H1 (cell line): ENCODE data around the gene RNF13. TPM values are rescaled to one million over a fixed set of nuclear protein-coding genes. Genes with fewer than 3 reads are reported as not detected.

ENCODE experiments used
- CTCF ChIA-PET: fragments of 300-600 bp; sonication (Branson Sonifier 250); formaldehyde crosslinking; loops from one replicate; lab custom pipeline; 2021; ENCODE audit not compliant: partially characterized antibody; lab: Charles Lee
- POLR2A ChIA-PET: fragments of 300-600 bp; sonication (Branson Sonifier 250); formaldehyde crosslinking; loops from one replicate; lab custom pipeline; 2021; ENCODE audit warnings: inconsistent platforms; ENCODE audit not compliant: partially characterized antibody; lab: Charles Lee
- DNase-seq, 2 experiments: peaks; one replicate each; pipeline versions ENCODE4 v3.0.0 to v3.0.0-alpha.2; 2010 to 2022; ENCODE audit warnings: low spot score in 2 of 2, low read depth in 1 of 2, mixed read lengths in 1 of 2
- FAIRE-seq: peaks from 2 replicates; lab custom pipeline; 2011; peaks lifted over from hg19 to GRCh38; lab: Jason Lieb, UNC
- H2AFZ ChIP-seq: 2 replicates; pipeline ENCODE4 v1.8.1; 2012; ENCODE audit warnings: low read length, inconsistent platforms
- H2AK5ac ChIP-seq: 2 replicates; pipeline ENCODE4 v1.6.1; 2013; ENCODE audit warnings: low read depth, low read length
- H2BK120ac ChIP-seq: replicated peaks from 2 replicates; pipeline ENCODE3; 2013; ENCODE audit warnings: low read depth, low read length, inconsistent platforms
- H2BK12ac ChIP-seq: 2 replicates; pipeline ENCODE4 v1.6.1; 2013; ENCODE audit warnings: low read depth, low read length
- H2BK15ac ChIP-seq: 2 replicates; pipeline ENCODE4 v1.6.1; 2013; ENCODE audit warnings: low read length
- H2BK20ac ChIP-seq: 2 replicates; pipeline ENCODE4 v1.6.1; 2013; ENCODE audit warnings: low read length
- H2BK5ac ChIP-seq: 2 replicates; pipeline ENCODE4 v1.6.1; 2013; ENCODE audit warnings: low read depth, low read length
- H3K14ac ChIP-seq: 2 replicates; pipeline ENCODE4 v1.6.1; 2013; ENCODE audit warnings: inconsistent platforms; ENCODE audit not compliant: insufficient read length
- H3K18ac ChIP-seq: 2 replicates; pipeline ENCODE4 v1.6.1; 2013; ENCODE audit warnings: low read length; ENCODE audit errors: extremely low read depth
- H3K23ac ChIP-seq: 2 replicates; pipeline ENCODE4 v1.6.1; 2013; ENCODE audit warnings: inconsistent platforms; ENCODE audit not compliant: insufficient read length
- H3K23me2 ChIP-seq: 2 replicates; pipeline ENCODE4 v1.6.1; 2013; ENCODE audit warnings: low read depth, low read length
- H3K27ac ChIP-seq: 2 replicates; pipeline ENCODE4 v1.6.1; 2011; ENCODE audit warnings: low read depth, low read length, inconsistent platforms
- H3K27me3 ChIP-seq, 4 experiments: replicated peaks in 1 of 4; 1 replicate in 1 of 4; 2 replicates in 3 of 4; pipeline versions ENCODE4 v1.6.1 to v1.8.1; 2011 to 2013; ENCODE audit warnings: low read length in 3 of 4, mild to moderate bottlenecking in 3 of 4, inconsistent platforms in 2 of 4, mixed read lengths in 2 of 4, moderate library complexity in 1 of 4; ENCODE audit not compliant: control insufficient read depth in 3 of 4, insufficient read depth in 3 of 4; ENCODE audit errors: extremely low read depth in 1 of 4
- H3K36me3 ChIP-seq, 4 experiments: 2 replicates each; pipeline versions ENCODE4 v1.6.1 to v1.8.1; 2011 to 2013; ENCODE audit warnings: mild to moderate bottlenecking in 4 of 4, low read length in 3 of 4, moderate library complexity in 2 of 4, control low read depth in 1 of 4, inconsistent platforms in 1 of 4; ENCODE audit not compliant: insufficient read depth in 4 of 4, control insufficient read depth in 2 of 4
- H3K4ac ChIP-seq: replicated peaks from 2 replicates; pipeline ENCODE3; 2013; ENCODE audit warnings: low read length, low read depth, mixed read lengths, inconsistent platforms; ENCODE audit not compliant: insufficient read length
- H3K4me1 ChIP-seq, 4 experiments: replicated peaks in 1 of 4; 1 replicate in 1 of 4; 2 replicates in 3 of 4; pipeline versions ENCODE4 v1.6.1 to v1.8.1; 2011 to 2013; ENCODE audit warnings: low read length in 3 of 4, inconsistent platforms in 2 of 4, mixed read lengths in 1 of 4; ENCODE audit not compliant: insufficient read depth in 4 of 4, control insufficient read depth in 3 of 4
- H3K4me2 ChIP-seq, 2 experiments: 2 replicates each; pipeline versions ENCODE4 v1.6.1 to v1.8.1; 2011 to 2013; ENCODE audit warnings: low read depth in 2 of 2, low read length in 2 of 2, control low read depth in 1 of 2, inconsistent platforms in 1 of 2, mild to moderate bottlenecking in 1 of 2; ENCODE audit not compliant: insufficient read depth in 1 of 2
- H3K4me3 ChIP-seq, 4 experiments: fragments of 200-600, 300-600 bp in 1 of 4; sonication (generic), shearing (Covaris generic), sonication (Bioruptor Twin) in 1 of 4; 2 replicates each; pipeline versions ENCODE4 v1.5.1 to v1.8.1; 2011 to 2016; ENCODE audit warnings: low read length in 4 of 4, low read depth in 3 of 4, control low read depth in 2 of 4, inconsistent platforms in 2 of 4, mild to moderate bottlenecking in 2 of 4, mixed read lengths in 1 of 4, moderate library complexity in 1 of 4; ENCODE audit not compliant: insufficient read depth in 2 of 4; ENCODE audit errors: extremely low read depth in 1 of 4
- H3K56ac ChIP-seq: replicated peaks from 2 replicates; pipeline ENCODE3; 2013; ENCODE audit warnings: low read depth, mild to moderate bottlenecking, mixed read lengths, low read length, inconsistent platforms; ENCODE audit not compliant: insufficient read length
- H3K79me1 ChIP-seq: 2 replicates; pipeline ENCODE4 v1.6.1; 2013; ENCODE audit warnings: low read depth, low read length, control low read depth
- H3K79me2 ChIP-seq, 2 experiments: 2 replicates each; pipeline versions ENCODE4 v1.6.1 to v1.8.1; 2012 to 2013; ENCODE audit warnings: low read length in 2 of 2, mild to moderate bottlenecking in 2 of 2, inconsistent platforms in 1 of 2; ENCODE audit not compliant: insufficient read depth in 2 of 2, control insufficient read depth in 1 of 2
- H3K9ac ChIP-seq, 4 experiments: replicated peaks in 1 of 4; 1 replicate in 1 of 4; 2 replicates in 3 of 4; pipeline versions ENCODE4 v1.6.1 to v1.8.1; 2011 to 2013; ENCODE audit warnings: low read depth in 3 of 4, low read length in 3 of 4, control low read depth in 2 of 4, mild to moderate bottlenecking in 2 of 4, moderate library complexity in 2 of 4, inconsistent platforms in 1 of 4; ENCODE audit errors: extremely low read depth in 1 of 4
- H3K9me3 ChIP-seq, 2 experiments: 2 replicates each; pipeline versions ENCODE4 v1.6.1 to v1.8.1; 2012 to 2013; ENCODE audit warnings: mild to moderate bottlenecking in 2 of 2, moderate library complexity in 2 of 2, control low read depth in 1 of 2, inconsistent platforms in 1 of 2, low read depth in 1 of 2, low read length in 1 of 2, mixed read lengths in 1 of 2; ENCODE audit not compliant: insufficient read depth in 2 of 2
- H4K20me1 ChIP-seq, 2 experiments: replicated peaks in 1 of 2; 2 replicates each; pipeline versions ENCODE3 to v1.8.1; 2011 to 2013; ENCODE audit warnings: inconsistent platforms in 2 of 2, low read length in 2 of 2, mild to moderate bottlenecking in 1 of 2; ENCODE audit not compliant: insufficient read depth in 2 of 2, control insufficient read depth in 1 of 2
- H4K5ac ChIP-seq: 2 replicates; pipeline ENCODE4 v1.6.1; 2013; ENCODE audit warnings: low read length, low read depth, mixed read lengths, inconsistent platforms; ENCODE audit not compliant: insufficient read length
- H4K8ac ChIP-seq: 2 replicates; pipeline ENCODE4 v1.8.0; 2013; ENCODE audit warnings: mild to moderate bottlenecking, moderate library complexity, low read length, inconsistent platforms; ENCODE audit not compliant: insufficient read depth; ENCODE audit errors: extremely low read depth
- H4K91ac ChIP-seq: replicated peaks from 2 replicates; pipeline ENCODE3; 2013; ENCODE audit warnings: low read length, mixed read lengths, inconsistent platforms; ENCODE audit not compliant: insufficient read length
- ASH2L ChIP-seq: fragments of 200-600, 300-600 bp; sonication (generic); IDR thresholded peaks from one replicate; pipeline ENCODE4 v1.7.1; 2017; ENCODE audit warnings: low read length
- ATF2 ChIP-seq: IDR thresholded peaks from 2 replicates; pipeline ENCODE4 v1.6.1; 2012; ENCODE audit warnings: low read length, inconsistent platforms
- BRCA1 ChIP-seq: IDR thresholded peaks from 2 replicates; pipeline ENCODE4 v1.6.1; 2012; ENCODE audit warnings: low read depth, low read length, improper control_type of control experiment
- CHD2 ChIP-seq: IDR thresholded peaks from 2 replicates; pipeline ENCODE4 v1.6.1; 2012; ENCODE audit warnings: low read length, improper control_type of control experiment
- EP300 ChIP-seq, 2 experiments: IDR thresholded peaks; 1 replicate in 1 of 2; 2 replicates in 1 of 2; pipeline ENCODE4 v1.6.1; 2011 to 2012; ENCODE audit warnings: low read depth in 2 of 2, low read length in 2 of 2, mild to moderate bottlenecking in 2 of 2, borderline replicate concordance in 1 of 2, inconsistent platforms in 1 of 2, moderate library complexity in 1 of 2
- RAD21 ChIP-seq, 2 experiments: IDR thresholded peaks in 1 of 2; conservative IDR thresholded peaks in 1 of 2; 2 replicates each; pipeline ENCODE4 v1.6.1; 2011; ENCODE audit warnings: low read depth in 2 of 2, low read length in 2 of 2, improper control_type of control experiment in 1 of 2, inconsistent platforms in 1 of 2, mild to moderate bottlenecking in 1 of 2, moderate library complexity in 1 of 2
- TCF12 ChIP-seq: IDR thresholded peaks from 2 replicates; pipeline ENCODE4 v1.6.1; 2011; ENCODE audit warnings: low read depth, mild to moderate bottlenecking, low read length
- TEAD4 ChIP-seq: IDR thresholded peaks from 2 replicates; pipeline ENCODE4 v1.6.1; 2012; ENCODE audit warnings: low read depth, low read length, inconsistent platforms, mixed read lengths
- WGBS, 2 experiments: shearing (Covaris generic) in 1 of 2; methylation state at CpG; one replicate each; pipeline versions ENCODE4 v1.1.6 to v1.1.7; 2013 to 2015; ENCODE audit warnings: low lambda C conversion rate in 2 of 2, mixed read lengths in 2 of 2, inconsistent platforms in 1 of 2, low coverage in 1 of 2, missing lambda C conversion rate in 1 of 2; ENCODE audit not compliant: insufficient replicate concordance in 2 of 2, insufficient coverage in 1 of 2, insufficient read length in 1 of 2; ENCODE audit errors: extremely low coverage in 1 of 2, missing lambda C conversion rate in 1 of 2; 5-methylcytosine and 5-hydroxymethylcytosine counted together
- polyA plus RNA-seq, 7 experiments: library from polyadenylated mRNA; depleted of rRNA in 3 of 7; stranded (reverse) in 5 of 7; unstranded in 2 of 7; fragments of >200 nt in 5 of 7; fragments of 200-250 nt in 2 of 7; gene quantifications; 1 replicate in 5 of 7; 2 replicates in 1 of 7; 4 replicates in 1 of 7; pipeline versions ENCODE4 v1.2.1 to v1.2.3, GENCODE V29; 2011 to 2013; ENCODE audit warnings: missing spikeins in 2 of 7, mixed read lengths in 2 of 7
- total RNA-seq: library from RNA; stranded (reverse); fragmentation: NEBNext Ultra II Directional; extraction: Animal tissue kit (Norgen Biotek cat#: 25700); gene quantifications from 2 replicates; pipeline ENCODE4 v1.2.1, GENCODE V29; 2021
- TF ChIP-seq, protein P1 (sequence below): IDR thresholded peaks from 2 replicates; pipeline ENCODE4 v1.6.1; 2012; ENCODE audit warnings: inconsistent platforms

The RNF13 gene
- total and polyA plus RNA-seq, 2 of the 8 experiments (the other 6 are each of a cell fraction or from before 2014, with no cell fraction given) = 19.4 to 35.4 TPM

DNA sequence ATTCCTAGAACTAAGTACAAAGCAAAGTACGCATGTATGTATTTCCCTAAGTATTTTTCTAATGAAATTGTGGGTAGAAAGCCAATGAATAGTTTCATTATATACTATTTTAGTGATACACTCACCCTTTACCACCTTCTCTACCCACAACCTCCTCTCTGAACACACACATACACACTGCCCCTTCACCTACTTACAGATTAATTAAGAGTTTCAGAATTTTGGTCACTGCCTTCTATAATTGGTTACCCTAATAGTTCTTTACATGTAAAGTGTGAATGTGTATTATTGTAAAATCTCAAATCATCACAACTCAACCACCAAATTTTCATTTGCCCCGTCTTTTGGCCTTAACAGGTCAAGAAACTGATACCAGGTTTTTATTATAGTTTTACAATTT lies 150.5 kb downstream of the RNF13 start:
- H3K18ac ChIP-seq = no peak overlapping the region
- no peak overlapping the region for H2BK12ac ChIP-seq
- H2BK20ac ChIP-seq = no peak overlapping the region
- H3K23me2 ChIP-seq = no peaks in the 10 kb centered on the region
- H4K8ac ChIP-seq = no peak overlapping the region
- POLR2A ChIA-PET = interaction anchor here (0.9 to 2.6 kb wide), 4 partner anchors 8 to 256 kb away, joined by 3 to 8 read pairs (median 6); partner anchors contain the start of gene PFN2
- H2AFZ ChIP-seq = no peak overlapping the region
- H3K14ac ChIP-seq = no peak overlapping the region
- DNase-seq = no peak
- H3K36me3 ChIP-seq = peaks cover 6 to 75% (median 29%) of the 10 kb centered on the region in 4 experiments
- no peak overlapping the region for H4K5ac ChIP-seq
- H3K79me2 ChIP-seq = peaks cover 10 to 83% of the 10 kb centered on the region in 2 experiments; a peak in 3 of 4 replicates
- H3K4me3 ChIP-seq = no peak overlapping the region
- FAIRE-seq = no peak
- H3K4me1 ChIP-seq = peaks cover 0 to 12% (median 2%) of the 10 kb centered on the region in 4 experiments; a peak in 3 of 7 replicates
- H3K9ac ChIP-seq = no peak overlapping the region
- no peak overlapping the region for H2BK5ac ChIP-seq
- H3K79me1 ChIP-seq = no peaks in the 10 kb centered on the region; the same call in 1 of the 2 replicates
- TF ChIP-seq BRCA1 (no peak), TEAD4 (no peak), ASH2L (no peak), EP300 (IDR thresholded peaks at IDR 0.05; ENCODE audit: borderline replicate concordance in 1 of 2, low read depth in 2 of 2, low read length in 2 of 2) (no peak), TCF12 (no peak), RAD21 (IDR thresholded peaks at IDR 0.05 in 1 of 2, conservative IDR thresholded peaks at IDR 0.05 in 1 of 2; ENCODE audit: low read depth in 2 of 2, low read length in 2 of 2) (no peak), ATF2 (no peak), CHD2 (no peak)
- TF ChIP-seq, protein P1, sequence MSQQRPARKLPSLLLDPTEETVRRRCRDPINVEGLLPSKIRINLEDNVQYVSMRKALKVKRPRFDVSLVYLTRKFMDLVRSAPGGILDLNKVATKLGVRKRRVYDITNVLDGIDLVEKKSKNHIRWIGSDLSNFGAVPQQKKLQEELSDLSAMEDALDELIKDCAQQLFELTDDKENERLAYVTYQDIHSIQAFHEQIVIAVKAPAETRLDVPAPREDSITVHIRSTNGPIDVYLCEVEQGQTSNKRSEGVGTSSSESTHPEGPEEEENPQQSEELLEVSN = no peak
- no peak overlapping the region for H3K23ac ChIP-seq
- H3K27me3 ChIP-seq = no peaks in the 10 kb centered on the region
- H2BK15ac ChIP-seq = no peak overlapping the region
- H4K20me1 ChIP-seq = peaks cover 11 to 21% of the 10 kb centered on the region in 2 experiments
- no peaks in the 10 kb centered on the region for H3K9me3 ChIP-seq
- no peak overlapping the region for H4K91ac ChIP-seq
- CTCF ChIA-PET = interaction anchor here (0.6 to 9.2 kb wide), 6 partner anchors 26 to 264 kb away, joined by 3 to 75 read pairs (median 5); no protein-coding TSS in a partner anchor
- no peak overlapping the region for H3K4ac ChIP-seq
- no peak overlapping the region for H3K4me2 ChIP-seq
- H2AK5ac ChIP-seq = no peak overlapping the region
- H2BK120ac ChIP-seq = no peak overlapping the region
- no peak overlapping the region for H3K27ac ChIP-seq
- H3K56ac ChIP-seq = no peak overlapping the region
- WGBS, 2 experiments = 89% methylated on average over 2 of the region's 2 CpGs; no CpG with 5 or more reads in 1 of the 2 experiments
